ENCODE results near the gene LDLRAD2. TPM values are rescaled to one million over a fixed set of nuclear protein-coding genes. Genes with fewer than 3 reads are reported as not detected.

The LDLRAD2 gene
- polyA plus RNA-seq, 2 of the 4 experiments (the other 2 are of a cell fraction) = 0.08 TPM; not detected in 1

- CTCF ChIA-PET = no interaction called here
- no peak for FAIRE-seq
Measured at GRCh38 chr1:21864730-21865129, 52.7 kb downstream of the LDLRAD2 start.

DNA sequence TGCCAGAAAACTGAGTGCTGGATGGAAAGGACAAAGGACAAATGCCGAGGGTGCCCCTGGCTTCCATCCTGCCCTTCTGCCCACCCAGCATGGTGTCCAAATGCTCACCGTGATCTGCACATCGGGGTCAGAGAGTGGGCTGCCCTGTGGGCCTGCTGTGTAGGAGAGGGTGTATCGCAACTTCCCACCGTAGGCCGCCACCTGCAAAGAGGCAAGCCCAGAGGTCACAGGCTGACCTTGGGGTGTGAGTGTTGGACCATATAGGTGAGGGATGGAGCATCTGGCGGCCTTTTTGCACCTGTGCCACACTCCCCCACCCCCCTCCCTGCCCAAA, 53.5 kb downstream of the LDLRAD2 start:
- no peak for FAIRE-seq
- 100% methylated on average over 5 of the region's 7 CpGs for WGBS (ENCODE audit: missing lambda C conversion rate)
- Histone ChIP-seq H3K9me3 (no peaks in the 10 kb centered on the region), H3K4me2 (no peak overlapping the region), H3K27ac (no peak overlapping the region), H3K4me3 (no peak overlapping the region), H3K4me1 (peaks cover 30% of the 10 kb centered on the region)
- DNase-seq (ENCODE audit: low read depth in 1 of 2, low spot score in 1 of 2) = no peak
- CTCF ChIA-PET = no interaction called here
- POLR2A ChIA-PET = no interaction called here
- ATAC-seq = no peak
- TF ChIP-seq POLR2AphosphoS2 (conservative IDR thresholded peaks at IDR 0.05; ENCODE audit: low read length) = no peak
- no peak for TF ChIP-seq POLR2A (IDR thresholded peaks at IDR 0.05; ENCODE audit: low read length)
- TF ChIP-seq NR3C1 (IDR thresholded peaks at IDR 0.05) = no peak
- TF ChIP-seq ZC3H11A (IDR thresholded peaks at IDR 0.05) = no peak
- TF ChIP-seq, protein P1, sequence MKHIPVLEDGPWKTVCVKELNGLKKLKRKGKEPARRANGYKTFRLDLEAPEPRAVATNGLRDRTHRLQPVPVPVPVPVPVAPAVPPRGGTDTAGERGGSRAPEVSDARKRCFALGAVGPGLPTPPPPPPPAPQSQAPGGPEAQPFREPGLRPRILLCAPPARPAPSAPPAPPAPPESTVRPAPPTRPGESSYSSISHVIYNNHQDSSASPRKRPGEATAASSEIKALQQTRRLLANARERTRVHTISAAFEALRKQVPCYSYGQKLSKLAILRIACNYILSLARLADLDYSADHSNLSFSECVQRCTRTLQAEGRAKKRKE (CRISPR knock-in tag; IDR thresholded peaks at IDR 0.05; ENCODE audit: low read depth) = no peak
- TF ChIP-seq HOXA7 (CRISPR knock-in tag; IDR thresholded peaks at IDR 0.05) = no peak
- no peak for TF ChIP-seq ZSCAN20 (CRISPR knock-in tag; IDR thresholded peaks at IDR 0.05)
- no peak for TF ChIP-seq RNF2 (IDR thresholded peaks at IDR 0.05; ENCODE audit: borderline replicate concordance, low read depth)
- TF ChIP-seq SREBF2 (IDR thresholded peaks at IDR 0.05) = no peak
- no peak for TF ChIP-seq FOXS1 (CRISPR knock-in tag; IDR thresholded peaks at IDR 0.05)
- TF ChIP-seq KDM1A (IDR thresholded peaks at IDR 0.05; ENCODE audit: low read depth) = no peak
- TF ChIP-seq CEBPB (IDR thresholded peaks at IDR 0.05) = no peak
- TF ChIP-seq CHD2 (IDR thresholded peaks at IDR 0.05; ENCODE audit: low read length, partially characterized antibody) = no peak
- TF ChIP-seq MYC (IDR thresholded peaks at IDR 0.05; ENCODE audit: borderline replicate concordance, low read length) = no peak
- no peak for TF ChIP-seq GATA3 (IDR thresholded peaks at IDR 0.05; ENCODE audit: borderline replicate concordance)
- TF ChIP-seq FOSB (CRISPR knock-in tag; IDR thresholded peaks at IDR 0.05) = no peak

More at GRCh38 chr1:21864730-21865129, 52.7 kb downstream of the LDLRAD2 start:
- Histone ChIP-seq H3K4me1 (peaks cover 22% of the 10 kb centered on the region), H3K4me2 (no peak overlapping the region), H3K27ac (no peak overlapping the region), H3K9me3 (no peaks in the 10 kb centered on the region), H3K4me3 (no peak overlapping the region)
- ATAC-seq = no peak
- POLR2A ChIA-PET = no interaction called here
- no peak for TF ChIP-seq HES2 (IDR thresholded peaks at IDR 0.05)
- DNase-seq (ENCODE audit: low read depth in 1 of 2, low spot score in 1 of 2) = no peak
- WGBS (ENCODE audit: missing lambda C conversion rate) = 91% methylated on average over 16 of the region's 27 CpGs

- FAIRE-seq (no peak), ATAC-seq (no peak)
Measured at GRCh38 chr1:21865943-21866706, 54.1 kb downstream of the LDLRAD2 start.

More at GRCh38 chr1:21865943-21866706, 54.1 kb downstream of the LDLRAD2 start:
- POLR2A ChIA-PET = no interaction called here
- peaks cover 34% of the 10 kb centered on the region for H3K4me1 ChIP-seq
- CTCF ChIA-PET = interaction anchor here (0.6 kb wide), 1 partner anchor 14 kb away, joined by 3 read pairs; no protein-coding TSS in a partner anchor
- WGBS (ENCODE audit: missing lambda C conversion rate) = 86% methylated on average over 11 of the region's 11 CpGs
- DNase-seq (ENCODE audit: low read depth in 1 of 2, low spot score in 1 of 2) = no peak
- no peak overlapping the region for H3K4me2 ChIP-seq
- H3K9me3 ChIP-seq = no peaks in the 10 kb centered on the region
- TF ChIP-seq EP300 (IDR thresholded peaks at IDR 0.05) = no peak
- TF ChIP-seq TFCP2L1 (CRISPR knock-in tag; IDR thresholded peaks at IDR 0.05) = no peak
- no peak for TF ChIP-seq EHMT2 (IDR thresholded peaks at IDR 0.05; ENCODE audit: low read depth)
- no peak for TF ChIP-seq SMC3 (IDR thresholded peaks at IDR 0.05)
- TF ChIP-seq FOXS1 (CRISPR knock-in tag; IDR thresholded peaks at IDR 0.05) = no peak
- TF ChIP-seq ZC3H11A (IDR thresholded peaks at IDR 0.05) = no peak
- no peak for TF ChIP-seq CBX8 (IDR thresholded peaks at IDR 0.05)
- TF ChIP-seq NR3C1 (IDR thresholded peaks at IDR 0.05) = no peak
- TF ChIP-seq MAZ (IDR thresholded peaks at IDR 0.05; ENCODE audit: borderline replicate concordance, low read depth, low read length) = no peak
- TF ChIP-seq HEYL (CRISPR knock-in tag; IDR thresholded peaks at IDR 0.05) = no peak
- no peak for TF ChIP-seq PHF8 (IDR thresholded peaks at IDR 0.05; ENCODE audit: borderline replicate concordance, low read depth)
- TF ChIP-seq, protein P2, sequence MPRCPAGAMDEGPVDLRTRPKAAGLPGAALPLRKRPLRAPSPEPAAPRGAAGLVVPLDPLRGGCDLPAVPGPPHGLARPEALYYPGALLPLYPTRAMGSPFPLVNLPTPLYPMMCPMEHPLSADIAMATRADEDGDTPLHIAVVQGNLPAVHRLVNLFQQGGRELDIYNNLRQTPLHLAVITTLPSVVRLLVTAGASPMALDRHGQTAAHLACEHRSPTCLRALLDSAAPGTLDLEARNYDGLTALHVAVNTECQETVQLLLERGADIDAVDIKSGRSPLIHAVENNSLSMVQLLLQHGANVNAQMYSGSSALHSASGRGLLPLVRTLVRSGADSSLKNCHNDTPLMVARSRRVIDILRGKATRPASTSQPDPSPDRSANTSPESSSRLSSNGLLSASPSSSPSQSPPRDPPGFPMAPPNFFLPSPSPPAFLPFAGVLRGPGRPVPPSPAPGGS (IDR thresholded peaks at IDR 0.05) = no peak
- TF ChIP-seq SREBF2 (IDR thresholded peaks at IDR 0.05) = no peak
- no peak for TF ChIP-seq CHD4 (IDR thresholded peaks at IDR 0.05; ENCODE audit: borderline replicate concordance)
- TF ChIP-seq, protein P3, sequence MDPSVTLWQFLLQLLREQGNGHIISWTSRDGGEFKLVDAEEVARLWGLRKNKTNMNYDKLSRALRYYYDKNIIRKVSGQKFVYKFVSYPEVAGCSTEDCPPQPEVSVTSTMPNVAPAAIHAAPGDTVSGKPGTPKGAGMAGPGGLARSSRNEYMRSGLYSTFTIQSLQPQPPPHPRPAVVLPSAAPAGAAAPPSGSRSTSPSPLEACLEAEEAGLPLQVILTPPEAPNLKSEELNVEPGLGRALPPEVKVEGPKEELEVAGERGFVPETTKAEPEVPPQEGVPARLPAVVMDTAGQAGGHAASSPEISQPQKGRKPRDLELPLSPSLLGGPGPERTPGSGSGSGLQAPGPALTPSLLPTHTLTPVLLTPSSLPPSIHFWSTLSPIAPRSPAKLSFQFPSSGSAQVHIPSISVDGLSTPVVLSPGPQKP (IDR thresholded peaks at IDR 0.05; ENCODE audit: low read depth, low read length) = no peak
- TF ChIP-seq NFE2L2 (conservative IDR thresholded peaks at IDR 0.05; ENCODE audit: low read length) = no peak
- TF ChIP-seq RNF2 (IDR thresholded peaks at IDR 0.05; ENCODE audit: borderline replicate concordance, low read depth) = no peak
- no peak for TF ChIP-seq RFX5 (IDR thresholded peaks at IDR 0.05)
- TF ChIP-seq POLR2A (IDR thresholded peaks at IDR 0.05; ENCODE audit: low read length) = no peak
- no peak overlapping the region for H3K4me3 ChIP-seq
- no peak overlapping the region for H3K27ac ChIP-seq

All from A549 (cell line).